Spinal cord (tissue), 10 donors: ENCODE results near the gene PARD3B. TPM values are rescaled to one million over a fixed set of nuclear protein-coding genes. Genes with fewer than 3 reads are reported as not detected.

Source experiments
- DNase-seq, 6 donors: peaks; one replicate each; pipeline versions ENCODE4 v3.0.0 to v3.0.0-alpha.2; 2013 to 2015; ENCODE audit warnings: low spot score in 6 of 6, low read depth in 4 of 6
- H3K27ac ChIP-seq: one replicate; pipeline ENCODE4 v1.5.1; 2013; ENCODE audit warnings: low read depth, low read length, control low read depth
- H3K27me3 ChIP-seq: one replicate; pipeline ENCODE4 v1.6.1; 2013; ENCODE audit warnings: low read length; ENCODE audit not compliant: control insufficient read depth, insufficient read depth
- H3K36me3 ChIP-seq: one replicate; pipeline ENCODE4 v1.6.1; 2013; ENCODE audit warnings: low read length; ENCODE audit not compliant: control insufficient read depth, insufficient read depth
- H3K4me1 ChIP-seq: one replicate; pipeline ENCODE4 v1.6.1; 2013; ENCODE audit warnings: low read length; ENCODE audit not compliant: control insufficient read depth, insufficient read depth
- H3K4me3 ChIP-seq: one replicate; pipeline ENCODE4 v1.5.1; 2013; ENCODE audit warnings: low read depth, low read length, control low read depth
- H3K9me3 ChIP-seq: one replicate; pipeline ENCODE4 v1.6.1; 2013; ENCODE audit warnings: low read length; ENCODE audit not compliant: control insufficient read depth, insufficient read depth
- WGBS: methylation state at CpG from one replicate; pipeline ENCODE4 v1.1.5; 2013; ENCODE audit warnings: missing lambda C conversion rate; ENCODE audit not compliant: insufficient coverage; 5-methylcytosine and 5-hydroxymethylcytosine counted together
- polyA plus RNA-seq, 2 donors: library from polyadenylated mRNA; unstranded; fragments of 120-200 nt; gene quantifications; one replicate each; pipeline ENCODE4 v1.2.1, GENCODE V29; 2013; ENCODE audit not compliant: insufficient read length in 2 of 2
- total RNA-seq, 2 donors: library from RNA; depleted of rRNA in 1 of 2; stranded (reverse); fragments of 120-200 nt in 1 of 2; fragments of >200 nt in 1 of 2; gene quantifications; one replicate each; pipeline versions ENCODE4 v1.2.3 to v1.2.4, GENCODE V29; 2013 to 2014
- donor health status: healthy.

Gene PARD3B
- total and polyA plus RNA-seq, 4 donors = 10.8 to 34.6 (median 22.1) TPM

DNA sequence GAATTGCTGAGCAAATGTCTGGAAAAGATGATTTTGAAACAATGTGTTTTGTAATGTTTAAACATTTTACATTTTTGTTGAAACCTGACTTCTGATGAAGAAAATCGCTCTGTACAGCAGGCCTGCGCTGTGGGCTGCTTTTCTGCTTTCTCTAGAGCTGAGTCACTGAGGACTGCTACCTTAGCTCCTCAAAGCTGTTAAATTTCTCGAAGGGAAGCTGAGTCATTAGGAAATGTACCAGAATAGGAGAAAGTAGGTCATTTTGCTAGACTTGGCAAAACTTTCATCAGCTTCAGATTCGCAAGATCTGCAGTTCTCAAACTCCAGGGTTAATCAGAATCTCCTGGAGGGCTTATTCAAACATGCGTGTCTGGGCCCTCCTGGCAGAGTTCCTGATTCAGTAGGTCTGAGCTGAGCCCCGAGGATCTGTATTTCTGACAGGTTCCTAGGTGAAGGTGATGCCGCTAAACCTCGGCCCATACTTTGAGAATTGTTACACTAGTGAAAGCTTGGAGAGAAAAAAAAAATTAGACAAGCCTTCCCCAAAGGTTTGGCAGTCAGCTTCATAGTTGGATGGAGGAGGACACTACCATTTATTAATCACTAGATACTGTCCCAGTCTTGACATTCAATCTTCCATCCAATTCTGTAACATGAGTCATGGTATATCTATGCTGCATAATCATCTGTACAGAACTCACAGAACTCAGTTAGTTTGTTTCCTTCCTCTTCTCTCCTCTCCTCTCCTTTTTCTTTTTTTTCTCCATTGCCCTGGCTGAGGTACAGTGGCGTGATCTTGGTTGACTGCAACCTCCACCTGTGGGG lies 297.6 kb downstream of the PARD3B start:
- Histone ChIP-seq H3K9me3 (no peaks in the 10 kb centered on the region), H3K36me3 (no peaks in the 10 kb centered on the region), H3K4me3 (no peak overlapping the region), H3K27me3 (no peaks in the 10 kb centered on the region), H3K27ac (no peak overlapping the region), H3K4me1 (no peaks in the 10 kb centered on the region)
- DNase-seq = peak in 2 of 6 donors; percentile 11 to 33
- WGBS = 61% methylated on average over 7 of the region's 9 CpGs

DNA sequence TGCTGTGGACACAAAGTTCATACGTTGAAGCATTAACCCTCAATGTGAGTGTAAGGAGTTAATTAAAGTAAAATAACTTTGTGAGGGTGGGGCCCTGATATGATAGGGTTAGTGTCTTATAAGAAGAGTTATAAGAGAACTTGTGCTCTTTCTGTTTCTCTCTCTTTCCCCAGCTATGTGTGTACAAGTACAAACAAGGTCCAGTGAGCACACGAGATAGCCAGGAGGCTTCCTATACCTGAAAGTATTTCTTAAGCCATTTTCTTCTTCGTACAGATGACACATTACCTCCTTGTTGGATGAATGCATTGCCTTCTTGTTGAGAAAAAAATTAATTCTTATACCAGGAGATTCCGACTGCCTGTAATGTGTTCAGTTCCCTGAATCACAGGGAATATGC lies 301.2 kb downstream of the PARD3B start:
- Histone ChIP-seq H3K9me3 (no peaks in the 10 kb centered on the region), H3K27ac (no peak overlapping the region), H3K36me3 (no peaks in the 10 kb centered on the region), H3K4me3 (no peak overlapping the region), H3K27me3 (no peaks in the 10 kb centered on the region), H3K4me1 (no peaks in the 10 kb centered on the region)
- WGBS = no CpG with 5 or more reads among the region's 4 CpGs
- DNase-seq = no peak

DNA sequence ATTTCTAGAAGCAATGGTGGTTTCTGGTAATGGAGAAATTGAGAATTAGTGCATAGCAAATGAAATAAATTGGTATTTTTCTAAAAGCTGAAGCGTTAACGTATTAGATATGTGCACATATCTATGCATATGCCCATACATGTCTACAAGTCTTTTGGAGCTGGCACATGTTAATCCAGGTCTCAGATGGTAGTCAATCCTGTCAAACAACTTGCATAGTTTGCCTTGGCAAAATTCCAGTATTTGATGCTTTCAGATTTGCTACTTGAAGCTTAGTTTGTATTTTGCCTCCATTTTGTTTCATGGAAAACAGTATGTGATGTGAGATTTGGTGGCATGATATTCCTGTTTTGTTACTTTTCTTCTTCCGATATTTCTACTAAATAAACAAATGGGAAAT lies 304.6 kb downstream of the PARD3B start:
- DNase-seq = peak in 1 of 6 donors; percentile 17
- no peaks in the 10 kb centered on the region for H3K4me1 ChIP-seq
- WGBS = 82% methylated on average over 2 of the region's 3 CpGs

DNA sequence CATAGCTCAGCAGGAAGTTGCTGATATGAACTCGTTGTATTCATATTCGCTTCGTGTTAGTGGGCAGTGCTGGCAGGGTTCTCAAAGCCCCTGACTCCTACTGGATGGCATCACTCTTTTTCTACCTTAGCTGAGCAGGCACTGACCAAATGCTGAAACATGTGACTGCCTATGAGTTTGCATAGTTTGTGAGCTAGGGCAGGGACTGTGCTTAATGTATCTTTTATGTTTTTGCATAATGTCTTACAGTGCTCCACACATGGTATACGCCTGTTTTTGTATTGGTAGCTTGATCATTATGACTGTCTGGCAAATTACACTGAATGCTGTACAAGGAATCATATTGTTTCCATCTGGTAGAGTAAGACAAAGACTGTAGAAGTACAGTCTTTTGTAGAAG lies 305.3 kb downstream of the PARD3B start:
- Histone ChIP-seq H3K27ac (no peak overlapping the region), H3K4me3 (no peak overlapping the region), H3K4me1 (no peaks in the 10 kb centered on the region), H3K27me3 (no peaks in the 10 kb centered on the region), H3K36me3 (no peaks in the 10 kb centered on the region), H3K9me3 (no peaks in the 10 kb centered on the region)
- no peak for DNase-seq
- no CpG with 5 or more reads among the region's 4 CpGs for WGBS

More for the DNA sequence above, 304.6 kb downstream of the PARD3B start:
- no peak overlapping the region for H3K27ac ChIP-seq
- H3K27me3 ChIP-seq = no peaks in the 10 kb centered on the region
- no peaks in the 10 kb centered on the region for H3K36me3 ChIP-seq
- H3K4me3 ChIP-seq = no peak overlapping the region
- H3K9me3 ChIP-seq = no peaks in the 10 kb centered on the region

DNA sequence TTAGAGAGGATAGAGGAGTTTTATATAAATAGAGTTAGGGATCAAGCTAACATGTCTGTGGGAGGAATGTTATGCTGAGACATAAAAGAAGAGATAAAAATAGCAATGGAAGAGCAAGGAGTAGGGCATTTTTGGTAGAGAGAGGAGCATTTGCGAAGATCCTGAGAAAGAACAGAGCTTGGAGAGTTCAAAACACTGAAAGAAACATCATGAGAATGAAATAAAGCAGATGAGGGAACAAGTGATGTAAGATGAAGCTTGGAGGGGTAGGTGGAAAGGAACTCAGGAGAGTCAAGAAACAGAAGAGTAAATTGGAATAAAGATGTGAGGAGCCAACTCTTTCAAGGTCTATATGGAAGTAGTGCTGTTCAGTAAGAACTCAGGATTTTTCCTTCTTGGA lies 308.6 kb downstream of the PARD3B start:
- H3K4me3 ChIP-seq = no peak overlapping the region
- no peak for DNase-seq
- 100% methylated on average over 1 of the region's 1 CpG for WGBS
- no peak overlapping the region for H3K27ac ChIP-seq
- no peaks in the 10 kb centered on the region for H3K9me3 ChIP-seq
- no peaks in the 10 kb centered on the region for H3K4me1 ChIP-seq
- no peaks in the 10 kb centered on the region for H3K27me3 ChIP-seq
- H3K36me3 ChIP-seq = no peaks in the 10 kb centered on the region

DNA sequence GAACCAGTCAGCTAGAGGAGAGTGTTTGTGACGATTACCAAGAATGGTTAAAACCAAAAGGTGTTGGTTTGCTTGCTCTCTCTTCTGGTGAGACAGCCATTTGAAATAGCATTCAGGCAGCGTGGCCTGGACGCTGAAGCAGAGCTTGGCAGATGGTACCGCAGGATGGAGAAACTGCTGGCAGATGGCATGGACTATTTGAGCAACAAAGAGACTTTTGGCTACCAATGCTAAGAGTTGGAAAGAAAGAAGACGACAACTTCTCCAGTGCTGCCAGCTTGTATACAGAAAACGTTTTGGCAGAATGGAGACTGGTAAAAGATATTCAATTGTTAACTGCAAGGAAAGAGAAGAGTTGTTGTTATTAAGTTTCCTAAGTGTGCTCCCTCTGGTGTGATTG lies 315.0 kb downstream of the PARD3B start:
- H3K27me3 ChIP-seq = no peaks in the 10 kb centered on the region
- H3K4me3 ChIP-seq = no peak overlapping the region
- no peak overlapping the region for H3K27ac ChIP-seq
- H3K4me1 ChIP-seq = no peaks in the 10 kb centered on the region
- peaks cover 2% of the 10 kb centered on the region for H3K9me3 ChIP-seq
- no peaks in the 10 kb centered on the region for H3K36me3 ChIP-seq
- DNase-seq = peak; percentile 21 to 96 (median 46)
- 34% methylated on average over 6 of the region's 6 CpGs for whole genome bisulfite sequencing

DNA sequence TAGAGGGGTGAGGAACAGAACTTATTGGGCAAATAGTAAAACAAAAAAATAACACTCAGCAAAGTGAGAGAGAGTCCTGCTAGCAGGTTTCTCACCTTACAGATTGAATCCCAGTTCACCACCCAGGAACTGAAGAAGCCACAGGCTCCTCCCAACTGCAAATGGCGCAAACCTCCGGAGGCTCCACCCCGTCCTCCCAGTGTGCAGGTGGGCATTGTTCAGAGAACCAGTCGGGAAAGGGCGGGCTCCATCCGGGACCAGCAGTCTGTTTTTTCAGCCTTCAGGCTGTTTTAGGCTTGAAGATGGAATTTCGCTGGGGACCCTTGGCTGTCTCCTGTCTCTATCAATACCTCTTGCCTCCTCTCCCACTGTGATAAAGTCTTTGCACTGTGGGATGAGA lies 317.5 kb downstream of the PARD3B start:
- Histone ChIP-seq H3K36me3 (no peaks in the 10 kb centered on the region), H3K4me1 (no peaks in the 10 kb centered on the region), H3K9me3 (peaks cover 2% of the 10 kb centered on the region), H3K4me3 (no peak overlapping the region), H3K27ac (no peak overlapping the region), H3K27me3 (no peaks in the 10 kb centered on the region)
- 96% methylated on average over 6 of the region's 7 CpGs for WGBS
- DNase-seq = no peak

DNA sequence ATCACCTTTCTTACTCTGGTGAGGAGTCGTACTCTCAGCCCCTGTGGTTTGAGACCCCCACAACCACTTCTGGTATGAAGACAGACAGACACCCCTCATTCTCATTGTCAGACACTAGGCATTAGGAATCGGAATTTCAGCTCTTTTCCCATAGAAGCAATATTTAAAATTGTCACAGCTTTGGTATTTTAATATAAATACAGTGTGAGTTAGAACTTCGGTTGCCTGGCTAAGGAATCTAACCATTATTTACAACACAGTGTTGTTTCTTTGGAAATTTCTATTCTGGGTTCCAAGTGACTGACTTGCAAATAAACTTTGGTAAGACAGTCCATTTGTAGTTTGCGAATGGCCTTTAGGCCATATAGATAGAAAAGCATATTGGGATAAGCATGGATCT lies 318.1 kb downstream of the PARD3B start:
- no CpG with 5 or more reads among the region's 4 CpGs for WGBS
- peaks cover 2% of the 10 kb centered on the region for H3K9me3 ChIP-seq
- DNase-seq = no peak
- no peaks in the 10 kb centered on the region for H3K27me3 ChIP-seq
- no peaks in the 10 kb centered on the region for H3K36me3 ChIP-seq
- no peak overlapping the region for H3K4me3 ChIP-seq
- H3K27ac ChIP-seq = no peak overlapping the region
- H3K4me1 ChIP-seq = no peaks in the 10 kb centered on the region

DNA sequence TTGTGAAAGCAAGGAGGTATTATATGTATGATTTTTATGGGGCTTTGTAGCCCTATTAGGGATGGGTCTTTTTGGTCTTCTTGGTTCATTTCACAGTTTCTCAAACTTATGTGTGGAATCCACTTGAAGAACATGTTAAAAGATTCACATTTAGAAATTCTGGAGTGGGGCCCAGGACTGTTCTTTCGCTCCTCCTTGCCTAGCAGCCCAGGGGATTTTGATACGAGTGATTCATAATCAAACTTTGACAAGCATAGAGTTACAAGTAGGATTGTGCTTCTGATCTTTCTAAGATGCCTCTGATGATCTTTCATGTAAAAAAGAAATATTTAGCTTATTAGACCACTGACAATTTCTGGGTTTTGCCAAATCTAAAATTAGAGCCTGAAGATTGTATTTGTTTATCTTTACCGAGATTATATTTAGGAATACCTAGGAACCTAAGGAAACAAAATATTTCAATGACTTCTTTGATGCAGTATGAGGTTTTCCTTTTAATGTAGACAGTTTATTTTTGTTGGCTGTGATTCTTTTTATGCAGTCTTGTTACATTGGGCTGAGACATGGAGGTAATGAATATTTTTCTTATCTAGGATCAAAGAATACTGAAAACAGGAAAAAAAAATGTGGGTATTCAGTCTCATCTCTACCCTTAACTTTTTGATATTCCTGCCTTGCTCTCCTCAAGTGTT lies 324.0 kb downstream of the PARD3B start:
- H3K4me3 ChIP-seq = no peak overlapping the region
- H3K27ac ChIP-seq = no peak overlapping the region
- DNase-seq = no peak
- H3K9me3 ChIP-seq = peaks cover 2% of the 10 kb centered on the region
- WGBS = 92% methylated on average over 2 of the region's 3 CpGs
- H3K36me3 ChIP-seq = no peaks in the 10 kb centered on the region
- H3K4me1 ChIP-seq = no peaks in the 10 kb centered on the region
- H3K27me3 ChIP-seq = no peaks in the 10 kb centered on the region

DNA sequence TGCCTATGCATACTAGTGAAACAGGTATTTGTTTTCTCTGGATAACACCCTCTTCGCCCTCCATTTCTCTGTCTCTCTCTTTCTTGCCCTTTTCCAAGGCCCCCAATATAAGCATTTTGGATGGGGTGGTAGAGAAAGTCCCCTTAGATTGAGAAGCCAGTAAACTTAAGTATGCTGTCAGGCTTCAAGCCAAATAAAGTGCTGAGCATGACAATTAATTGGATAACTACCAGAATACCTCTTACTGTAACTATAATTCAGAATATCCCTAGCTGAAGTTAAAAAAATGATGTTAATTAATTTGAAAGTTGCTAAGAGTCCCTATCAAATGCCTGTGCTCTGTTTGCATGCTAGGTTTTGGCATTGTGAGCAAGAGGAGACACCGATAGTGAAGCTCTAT lies 324.8 kb downstream of the PARD3B start:
- no peak for DNase-seq
- Histone ChIP-seq H3K4me3 (no peak overlapping the region), H3K27me3 (no peaks in the 10 kb centered on the region), H3K36me3 (no peaks in the 10 kb centered on the region), H3K27ac (no peak overlapping the region), H3K9me3 (peaks cover 2% of the 10 kb centered on the region), H3K4me1 (no peaks in the 10 kb centered on the region)
- 80% methylated on average over 1 of the region's 2 CpGs for WGBS
